Neural cell (in vitro differentiated cells): ENCODE data around the gene CALHM6. TPM values are rescaled to one million over a fixed set of nuclear protein-coding genes. Genes with fewer than 3 reads are reported as not detected.

Source experiments
- H2AFZ ChIP-seq: fragments of 200-600, 300-800 bp; sonication (generic), shearing (Covaris generic); 2 replicates; pipeline ENCODE4 v1.6.0; 2014; ENCODE audit warnings: low read depth, mild to moderate bottlenecking, antibody characterized with exemption, low read length, moderate library complexity
- H3F3A ChIP-seq: fragments of 200-600 bp; shearing (Covaris generic); 2 replicates; pipeline ENCODE4 v1.6.1; 2016; ENCODE audit warnings: mild to moderate bottlenecking, moderate library complexity, mixed read lengths, antibody characterized with exemption, low read length; ENCODE audit not compliant: insufficient read depth, poor library complexity, severe bottlenecking
- H3K27ac ChIP-seq: fragments of 200-600, 300-800 bp; sonication (generic), shearing (Covaris generic); 2 replicates; pipeline ENCODE4 v1.5.1; 2014; ENCODE audit warnings: mild to moderate bottlenecking, low read length, moderate library complexity
- H3K27me3 ChIP-seq: fragments of 300-800, 200-600 bp; sonication (generic), shearing (Covaris generic); 2 replicates; pipeline ENCODE4 v1.6.0; 2014; ENCODE audit warnings: mild to moderate bottlenecking, low read depth, low read length, moderate library complexity; ENCODE audit not compliant: insufficient read depth
- H3K36me3 ChIP-seq: fragments of 300-800, 200-600 bp; sonication (generic), shearing (Covaris generic); 2 replicates; pipeline ENCODE4 v1.5.1; 2014; ENCODE audit warnings: mild to moderate bottlenecking, antibody characterized with exemption, low read length, moderate library complexity; ENCODE audit not compliant: insufficient read depth
- H3K4me2 ChIP-seq: fragments of 300-800, 200-600 bp; sonication (generic), shearing (Covaris generic); 2 replicates; pipeline ENCODE4 v1.6.0; 2014; ENCODE audit warnings: mild to moderate bottlenecking, low read length
- H3K4me3 ChIP-seq: fragments of 300-800, 200-600 bp; sonication (generic), shearing (Covaris generic); 2 replicates; pipeline ENCODE4 v1.5.1; 2014; ENCODE audit warnings: mild to moderate bottlenecking, low read length, moderate library complexity
- H3K79me2 ChIP-seq: fragments of 200-600 bp; shearing (Covaris generic); replicated peaks from 2 replicates; pipeline ENCODE4 v1.6.0; 2014; ENCODE audit warnings: mild to moderate bottlenecking, low read length, moderate library complexity; ENCODE audit not compliant: insufficient read depth
- H3K9ac ChIP-seq: fragments of 300-800, 200-600 bp; sonication (generic), shearing (Covaris generic); 2 replicates; pipeline ENCODE4 v1.6.1; 2016; ENCODE audit warnings: mild to moderate bottlenecking, low read length, mixed read lengths
- H3K9me2 ChIP-seq: fragments of 200-600 bp; shearing (Covaris generic); 2 replicates; pipeline ENCODE4 v1.6.1; 2016; ENCODE audit warnings: mild to moderate bottlenecking, low read length, mixed read lengths; ENCODE audit not compliant: insufficient read depth
- H3K9me3 ChIP-seq: fragments of 200-600, 300-800 bp; sonication (generic), shearing (Covaris generic); 2 replicates; pipeline ENCODE4 v1.6.1; 2016; ENCODE audit warnings: mild to moderate bottlenecking, mixed run types, low read length, moderate library complexity, mixed read lengths
- H4K20me1 ChIP-seq: fragments of 200-600 bp; shearing (Covaris generic); 2 replicates; pipeline ENCODE4 v1.6.1; 2016; ENCODE audit warnings: mild to moderate bottlenecking, mixed run types; ENCODE audit not compliant: insufficient read depth
- CTCF ChIP-seq: fragments of 450-650 bp; IDR thresholded peaks from 2 replicates; pipeline ENCODE4 v1.5.1; 2014; ENCODE audit warnings: antibody characterized with exemption, mild to moderate bottlenecking, moderate library complexity; ENCODE audit not compliant: poor library complexity, severe bottlenecking
- EP300 ChIP-seq: fragments of 450-650 bp; conservative IDR thresholded peaks from 2 replicates; pipeline ENCODE4 v1.6.1; 2014; ENCODE audit warnings: antibody characterized with exemption, mild to moderate bottlenecking, moderate library complexity; ENCODE audit not compliant: poor library complexity, severe bottlenecking
- EZH2 ChIP-seq: fragments of 200-600, 300-800 bp; shearing (Covaris generic), sonication (generic); IDR thresholded peaks from 2 replicates; pipeline ENCODE4 v1.6.1; 2014; ENCODE audit warnings: antibody characterized with exemption, low read length, borderline replicate concordance, mild to moderate bottlenecking; ENCODE audit not compliant: insufficient read depth, poor library complexity, severe bottlenecking
- MXI1 ChIP-seq: fragments of 450-650 bp; conservative IDR thresholded peaks from 2 replicates; pipeline ENCODE4 v1.6.1; 2014; ENCODE audit warnings: antibody characterized with exemption, mild to moderate bottlenecking; ENCODE audit not compliant: poor library complexity, severe bottlenecking
- POLR2AphosphoS5 ChIP-seq: IDR thresholded peaks from 2 replicates; pipeline ENCODE4 v1.6.1; 2012
- RAD21 ChIP-seq: fragments of 450-650 bp; conservative IDR thresholded peaks from 2 replicates; pipeline ENCODE4 v1.6.1; 2014; ENCODE audit warnings: antibody characterized with exemption, mild to moderate bottlenecking, moderate library complexity
- SMC3 ChIP-seq: fragments of 450-650 bp; conservative IDR thresholded peaks from 2 replicates; pipeline ENCODE4 v1.6.1; 2014; ENCODE audit warnings: antibody characterized with exemption, mild to moderate bottlenecking, moderate library complexity; ENCODE audit not compliant: poor library complexity
- TAF1 ChIP-seq: IDR thresholded peaks from 2 replicates; pipeline ENCODE4 v1.6.1; 2012; ENCODE audit warnings: low read depth
- polyA plus RNA-seq: library from polyadenylated mRNA; depleted of rRNA; stranded (reverse); fragments of >200 nt; gene quantifications from 2 replicates; pipeline ENCODE4 v1.2.3, GENCODE V29; 2014
- TF ChIP-seq, protein P1 (sequence below): IDR thresholded peaks from 2 replicates; pipeline ENCODE4 v1.6.1; 2012; ENCODE audit warnings: borderline replicate concordance

The CALHM6 gene
- polyA plus RNA-seq, 1 donor from 2014 or later, result 12.0 TPM

DNA sequence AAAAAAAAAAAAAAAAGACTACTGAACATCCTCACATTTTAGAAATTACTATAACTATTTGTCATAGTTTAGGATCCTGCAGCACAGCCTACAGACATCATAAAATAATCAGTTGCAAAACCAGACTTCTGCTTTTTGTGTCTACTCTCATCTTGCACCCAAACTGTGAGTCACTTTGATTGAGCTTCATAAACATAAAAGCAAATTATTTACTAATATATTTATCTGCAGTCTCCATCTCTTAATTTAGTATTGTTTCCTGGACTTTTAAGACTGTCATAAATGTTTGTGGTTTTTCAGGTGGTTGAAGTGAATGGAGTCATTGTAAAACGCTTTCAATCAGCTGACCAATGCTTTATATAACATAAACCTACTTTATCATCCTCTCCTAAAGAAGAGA is 14.8 kb upstream of the CALHM6 start:
- Histone ChIP-seq H3K27ac (no peak overlapping the region), H3K36me3 (no peaks in the 10 kb centered on the region), H3K27me3 (no peaks in the 10 kb centered on the region), H3K4me2 (no peak overlapping the region), H2AFZ (no peak overlapping the region), H3K79me2 (no peaks in the 10 kb centered on the region), H3F3A (no peaks in the 10 kb centered on the region), H3K9me2 (no peaks in the 10 kb centered on the region), H3K9me3 (no peaks in the 10 kb centered on the region), H3K4me3 (no peak overlapping the region), H4K20me1 (no peaks in the 10 kb centered on the region), H3K9ac (no peak overlapping the region)
- TF ChIP-seq MXI1 (no peak), SMC3 (no peak), EP300 (no peak), RAD21 (no peak), TAF1 (no peak)

GRCh38 chr6:116447052-116447451 is 14.1 kb upstream of the CALHM6 start:
- Histone ChIP-seq H3K27me3 (no peaks in the 10 kb centered on the region), H3F3A (no peaks in the 10 kb centered on the region), H3K27ac (no peak overlapping the region), H3K79me2 (no peaks in the 10 kb centered on the region), H4K20me1 (no peaks in the 10 kb centered on the region), H3K4me3 (no peak overlapping the region), H3K9me3 (no peaks in the 10 kb centered on the region), H2AFZ (no peak overlapping the region), H3K36me3 (no peaks in the 10 kb centered on the region), H3K4me2 (no peak overlapping the region), H3K9ac (no peak overlapping the region), H3K9me2 (no peaks in the 10 kb centered on the region)
- TF ChIP-seq SMC3 (no peak), MXI1 (no peak), EZH2 (no peak), RAD21 (no peak), CTCF (no peak), TAF1 (no peak), EP300 (no peak), POLR2AphosphoS5 (no peak)
- TF ChIP-seq, protein P1, sequence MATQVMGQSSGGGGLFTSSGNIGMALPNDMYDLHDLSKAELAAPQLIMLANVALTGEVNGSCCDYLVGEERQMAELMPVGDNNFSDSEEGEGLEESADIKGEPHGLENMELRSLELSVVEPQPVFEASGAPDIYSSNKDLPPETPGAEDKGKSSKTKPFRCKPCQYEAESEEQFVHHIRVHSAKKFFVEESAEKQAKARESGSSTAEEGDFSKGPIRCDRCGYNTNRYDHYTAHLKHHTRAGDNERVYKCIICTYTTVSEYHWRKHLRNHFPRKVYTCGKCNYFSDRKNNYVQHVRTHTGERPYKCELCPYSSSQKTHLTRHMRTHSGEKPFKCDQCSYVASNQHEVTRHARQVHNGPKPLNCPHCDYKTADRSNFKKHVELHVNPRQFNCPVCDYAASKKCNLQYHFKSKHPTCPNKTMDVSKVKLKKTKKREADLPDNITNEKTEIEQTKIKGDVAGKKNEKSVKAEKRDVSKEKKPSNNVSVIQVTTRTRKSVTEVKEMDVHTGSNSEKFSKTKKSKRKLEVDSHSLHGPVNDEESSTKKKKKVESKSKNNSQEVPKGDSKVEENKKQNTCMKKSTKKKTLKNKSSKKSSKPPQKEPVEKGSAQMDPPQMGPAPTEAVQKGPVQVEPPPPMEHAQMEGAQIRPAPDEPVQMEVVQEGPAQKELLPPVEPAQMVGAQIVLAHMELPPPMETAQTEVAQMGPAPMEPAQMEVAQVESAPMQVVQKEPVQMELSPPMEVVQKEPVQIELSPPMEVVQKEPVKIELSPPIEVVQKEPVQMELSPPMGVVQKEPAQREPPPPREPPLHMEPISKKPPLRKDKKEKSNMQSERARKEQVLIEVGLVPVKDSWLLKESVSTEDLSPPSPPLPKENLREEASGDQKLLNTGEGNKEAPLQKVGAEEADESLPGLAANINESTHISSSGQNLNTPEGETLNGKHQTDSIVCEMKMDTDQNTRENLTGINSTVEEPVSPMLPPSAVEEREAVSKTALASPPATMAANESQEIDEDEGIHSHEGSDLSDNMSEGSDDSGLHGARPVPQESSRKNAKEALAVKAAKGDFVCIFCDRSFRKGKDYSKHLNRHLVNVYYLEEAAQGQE, result no peak

DNA sequence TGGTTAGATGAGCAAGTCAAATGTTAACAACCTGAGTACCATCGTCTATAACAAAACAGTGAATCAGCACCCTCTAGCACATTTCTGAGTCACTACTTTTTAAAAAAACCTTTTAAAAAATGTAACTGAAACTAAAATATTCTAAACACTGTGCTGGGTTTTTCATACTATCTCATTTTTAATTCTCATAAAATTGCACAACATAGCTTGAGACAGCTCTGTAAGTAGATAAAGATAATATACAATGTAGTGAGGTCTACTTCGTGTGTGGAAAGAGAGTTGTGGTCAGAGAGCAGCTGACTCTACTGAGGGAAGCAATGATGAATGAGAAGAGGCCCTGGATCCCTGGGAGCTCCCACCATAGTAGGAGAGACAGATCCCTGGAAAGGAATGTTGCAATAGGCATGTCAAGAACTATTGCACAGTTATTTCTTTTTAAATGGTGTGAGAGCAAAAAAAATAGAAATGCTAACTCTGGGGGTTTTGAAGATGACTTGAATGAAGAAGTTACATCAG is 13.6 kb upstream of the CALHM6 start:
- no peak overlapping the region for H3K9ac ChIP-seq
- H3K9me3 ChIP-seq, result no peaks in the 10 kb centered on the region
- H3K9me2 ChIP-seq, result no peaks in the 10 kb centered on the region
- H3K36me3 ChIP-seq, result no peaks in the 10 kb centered on the region
- no peaks in the 10 kb centered on the region for H3K79me2 ChIP-seq
- H2AFZ ChIP-seq, result no peak overlapping the region
- H4K20me1 ChIP-seq, result no peaks in the 10 kb centered on the region
- H3F3A ChIP-seq, result no peaks in the 10 kb centered on the region
- H3K27me3 ChIP-seq, result no peaks in the 10 kb centered on the region
- no peak overlapping the region for H3K4me2 ChIP-seq
- no peak overlapping the region for H3K4me3 ChIP-seq
- no peak overlapping the region for H3K27ac ChIP-seq
- TF ChIP-seq RAD21 (no peak), EP300 (no peak), SMC3 (no peak), TAF1 (no peak), POLR2AphosphoS5 (no peak), EZH2 (no peak), MXI1 (no peak), CTCF (no peak)
- TF ChIP-seq, protein P1, result no peak
